SK-N-MC (cell line): Measurements from ENCODE around the gene CACNA1E.

ENCODE experiments used
- EZH2 ChIP-seq: fragments of 200-600 bp; sonication (generic); IDR thresholded peaks from one replicate; pipeline ENCODE4 v1.6.1; 2017; ENCODE audit warnings: antibody characterized with exemption
- FOXP2 ChIP-seq: optimal IDR thresholded peaks from 2 replicates; pipeline ENCODE3; 2011; ENCODE audit warnings: mild to moderate bottlenecking, moderate library complexity; ENCODE audit not compliant: insufficient read depth; ENCODE audit errors: extremely low read length, control extremely low read depth
- POLR2AphosphoS5 ChIP-seq: IDR thresholded peaks from 2 replicates; pipeline ENCODE4 v1.6.1; 2012; ENCODE audit warnings: mild to moderate bottlenecking, low read depth, low read length, borderline replicate concordance

GRCh38 chr1:181676269-181676668 is 193.0 kb downstream of the CACNA1E start:
- no peak for TF ChIP-seq POLR2AphosphoS5
- no peak for TF ChIP-seq EZH2
- no peak for TF ChIP-seq FOXP2
